GM23338 (cell line): Measurements from ENCODE around the gene HCN2. TPM values are rescaled to one million over a fixed set of nuclear protein-coding genes. Genes with fewer than 3 reads are reported as not detected.
A peak's percentile ranks its signal among the peaks of the same experiment; 100 is the strongest.

Experiments used
- ATAC-seq: fragments of 200-7000 bp; cut with Tn5 transposase; 3 replicates; pipeline ENCODE4 v1.9.1; 2020
- DNase-seq: peaks from one replicate; pipeline ENCODE4 v3.0.0-alpha.2; 2015; ENCODE audit warnings: low spot score
- H2AFZ ChIP-seq: fragments of 200-600 bp; sonication (generic); 2 replicates; pipeline ENCODE4 v1.8.0; 2016; ENCODE audit warnings: antibody characterized with exemption, mild to moderate bottlenecking, moderate library complexity
- H3F3A ChIP-seq: fragments of 200-600 bp; sonication (generic); replicated peaks from 2 replicates; pipeline ENCODE4 v1.8.0; 2017; ENCODE audit warnings: antibody characterized with exemption, mixed run types, low read depth
- H3K27ac ChIP-seq: fragments of 200-600 bp; sonication (generic); 2 replicates; pipeline ENCODE4 v1.6.1; 2016; ENCODE audit warnings: low read depth
- H3K27me3 ChIP-seq: fragments of 200-600 bp; sonication (generic); 2 replicates; pipeline ENCODE4 v1.8.0; 2016; ENCODE audit warnings: mild to moderate bottlenecking, mixed run types, moderate library complexity; ENCODE audit not compliant: insufficient read depth
- H3K36me3 ChIP-seq: fragments of 200-600 bp; sonication (generic); 2 replicates; pipeline ENCODE4 v1.8.0; 2016; ENCODE audit warnings: mild to moderate bottlenecking; ENCODE audit not compliant: insufficient read depth
- H3K4me1 ChIP-seq: fragments of 200-600 bp; sonication (generic); 2 replicates; pipeline ENCODE4 v1.8.0; 2016; ENCODE audit warnings: mild to moderate bottlenecking, moderate library complexity; ENCODE audit not compliant: insufficient read depth
- H3K4me2 ChIP-seq: fragments of 200-600 bp; sonication (generic); 2 replicates; pipeline ENCODE4 v1.7.1; 2017; ENCODE audit warnings: mixed run types
- H3K4me3 ChIP-seq: fragments of 200-600 bp; sonication (generic); 2 replicates; pipeline ENCODE4 v1.6.1; 2016; ENCODE audit warnings: mixed run types
- H3K79me2 ChIP-seq: fragments of 200-600 bp; sonication (generic); replicated peaks from 2 replicates; pipeline ENCODE4 v1.8.0; 2017; ENCODE audit warnings: mild to moderate bottlenecking; ENCODE audit not compliant: insufficient read depth
- H3K9me2 ChIP-seq: fragments of 200-600 bp; sonication (generic); 2 replicates; pipeline ENCODE4 v1.8.0; 2017; ENCODE audit not compliant: insufficient read depth
- H4K20me1 ChIP-seq: fragments of 200-600 bp; sonication (generic); replicated peaks from 2 replicates; pipeline ENCODE4 v1.8.0; 2017; ENCODE audit warnings: mild to moderate bottlenecking; ENCODE audit not compliant: insufficient read depth
- H3K27ac Mint-ChIP-seq: 2 replicates; pipeline ENCODE4 v1.8.0; 2020; ENCODE audit warnings: inconsistent platforms, mild to moderate bottlenecking, moderate library complexity, mixed read lengths
- H3K27me3 Mint-ChIP-seq: 3 replicates; pipeline ENCODE4 v1.8.0; 2022; ENCODE audit warnings: low read depth, mild to moderate bottlenecking, moderate library complexity, mixed read lengths, inconsistent platforms; ENCODE audit not compliant: insufficient read depth, poor library complexity
- H3K36me3 Mint-ChIP-seq: 3 replicates; pipeline ENCODE4 v1.8.0; 2021; ENCODE audit warnings: low read depth, mild to moderate bottlenecking, inconsistent platforms, moderate library complexity, mixed read lengths
- H3K4me1 Mint-ChIP-seq: 3 replicates; pipeline ENCODE4 v1.8.0; 2020; ENCODE audit warnings: mild to moderate bottlenecking, inconsistent platforms, mixed read lengths
- H3K4me3 Mint-ChIP-seq: 3 replicates; pipeline ENCODE4 v1.8.0; 2021; ENCODE audit warnings: moderate library complexity, mild to moderate bottlenecking, inconsistent platforms, mixed read lengths
- H3K9me3 Mint-ChIP-seq: 3 replicates; pipeline ENCODE4 v1.8.0; 2020; ENCODE audit warnings: moderate library complexity, mild to moderate bottlenecking, inconsistent platforms, mixed read lengths
- CREB1 ChIP-seq: fragments of 250-450 bp; sonication (Bioruptor Pico); IDR thresholded peaks from 2 replicates; pipeline ENCODE4 v1.5.0; 2020; ENCODE audit warnings: low read depth, mild to moderate bottlenecking, moderate library complexity
- ETS1 ChIP-seq: IDR thresholded peaks from 2 replicates; pipeline ENCODE4 v1.6.1; 2016; ENCODE audit warnings: antibody characterized with exemption
- JUNB ChIP-seq: IDR thresholded peaks from one replicate; pipeline ENCODE4 v1.6.1; 2016; ENCODE audit warnings: antibody characterized with exemption; ENCODE audit not compliant: unreplicated experiment
- NANOG ChIP-seq: IDR thresholded peaks from 2 replicates; pipeline ENCODE4 v1.6.1; 2016; ENCODE audit warnings: antibody characterized with exemption, borderline replicate concordance
- POLR2AphosphoS5 ChIP-seq: IDR thresholded peaks from 2 replicates; pipeline ENCODE4 v1.6.1; 2016; ENCODE audit warnings: antibody characterized with exemption, low read depth
- STAT1 ChIP-seq: IDR thresholded peaks from one replicate; pipeline ENCODE4 v1.6.1; 2016; ENCODE audit warnings: antibody characterized with exemption; ENCODE audit not compliant: unreplicated experiment
- ZNF331 ChIP-seq: fragments of 250-450 bp; sonication (Bioruptor Pico); IDR thresholded peaks from 2 replicates; pipeline ENCODE4 v1.5.0; 2020; ENCODE audit warnings: low read depth, mild to moderate bottlenecking, moderate library complexity
- polyA plus RNA-seq: library from polyadenylated mRNA; unstranded; fragments of >200 nt; fragmentation: Nextera tagmentation; extraction: Ambion mirVana; gene quantifications from 2 replicates; pipeline ENCODE4 v1.2.1, GENCODE V29; 2016
- total RNA-seq: library from RNA; depleted of rRNA; stranded (reverse); fragments of >200 nt; shearing (Covaris generic); gene quantifications from 2 replicates; pipeline ENCODE4 v1.2.3, GENCODE V29; 2014
- TF ChIP-seq, protein P1 (sequence below): fragments of 250-450 bp; sonication (Bioruptor Pico); IDR thresholded peaks from 2 replicates; pipeline ENCODE4 v1.5.0; 2020; ENCODE audit warnings: mild to moderate bottlenecking, moderate library complexity
- TF ChIP-seq, protein P2 (sequence below): IDR thresholded peaks from one replicate; pipeline ENCODE4 v1.6.1; 2018; ENCODE audit warnings: antibody characterized with exemption; ENCODE audit not compliant: unreplicated experiment
- TF ChIP-seq, protein P3 (sequence below), 2 experiments: fragments of 200-600 bp in 1 of 2; sonication (generic) in 1 of 2; conservative IDR thresholded peaks; 2 replicates each; pipeline versions ENCODE4 v1.5.1 to v1.6.1; 2016 to 2017; ENCODE audit warnings: antibody characterized with exemption in 2 of 2, low read depth in 2 of 2, mild to moderate bottlenecking in 2 of 2, moderate library complexity in 1 of 2

HCN2 gene
- total and polyA plus RNA-seq, 2 experiments from 2014 or later, result 0.06 to 2.9 TPM

DNA sequence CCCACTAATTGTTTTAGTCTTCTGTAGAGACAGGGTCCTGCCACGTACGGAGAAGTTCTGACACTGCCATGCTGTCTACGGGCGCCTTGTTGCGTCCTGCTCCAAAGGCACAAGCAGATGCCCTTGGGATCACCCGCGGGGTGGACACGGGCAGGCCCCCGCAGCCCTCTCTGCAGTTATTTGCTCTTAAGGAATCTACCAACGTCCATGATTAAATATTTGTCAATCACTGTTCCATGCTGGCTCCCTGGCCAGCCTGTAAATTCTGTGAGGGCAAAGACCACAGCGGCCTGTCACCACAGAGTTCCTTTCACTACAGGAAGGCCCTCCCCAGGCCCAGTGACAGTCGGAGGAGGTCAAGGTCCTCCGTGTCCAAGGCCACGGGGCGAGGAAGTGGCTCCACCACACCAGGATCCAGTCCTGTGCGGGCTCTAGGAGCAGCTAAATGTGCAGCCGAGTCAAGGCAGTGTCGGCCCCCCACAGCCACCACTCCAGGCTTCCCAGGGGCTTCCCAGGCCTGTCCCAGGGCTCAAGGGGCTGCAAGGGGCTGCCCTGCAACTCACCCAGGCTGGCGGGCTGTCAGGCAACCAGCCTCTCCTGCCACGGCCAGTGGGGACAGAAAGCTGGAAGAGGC is 71.2 kb downstream of the HCN2 start:
- Histone ChIP-seq H2AFZ (no peak overlapping the region), H3K27me3 (no peaks in the 10 kb centered on the region), H3K4me1 (peaks cover 6% of the 10 kb centered on the region), H3K4me2 (peak overlapping the region; percentile 90; the same call in 1 of the 2 replicates), H3K79me2 (peaks cover 70% of the 10 kb centered on the region), H3F3A (peaks cover 8% of the 10 kb centered on the region; the same call in 1 of the 2 replicates), H4K20me1 (peaks cover 37% of the 10 kb centered on the region), H3K27ac (no peak overlapping the region), H3K4me3 (peak overlapping the region; percentile 82; the same call in 1 of the 2 replicates), H3K9me2 (no peaks in the 10 kb centered on the region), H3K36me3 (no peaks in the 10 kb centered on the region)
- DNase-seq (no peak), ATAC-seq (no peak)
- H3K4me3 Mint-ChIP-seq, result peak overlapping the region; percentile 82
- TF ChIP-seq POLR2AphosphoS5, result no peak
- TF ChIP-seq ZNF331, result no peak
- TF ChIP-seq CREB1, result no peak
- no peak for TF ChIP-seq STAT1
- no peak for TF ChIP-seq ETS1
- TF ChIP-seq, protein P1, sequence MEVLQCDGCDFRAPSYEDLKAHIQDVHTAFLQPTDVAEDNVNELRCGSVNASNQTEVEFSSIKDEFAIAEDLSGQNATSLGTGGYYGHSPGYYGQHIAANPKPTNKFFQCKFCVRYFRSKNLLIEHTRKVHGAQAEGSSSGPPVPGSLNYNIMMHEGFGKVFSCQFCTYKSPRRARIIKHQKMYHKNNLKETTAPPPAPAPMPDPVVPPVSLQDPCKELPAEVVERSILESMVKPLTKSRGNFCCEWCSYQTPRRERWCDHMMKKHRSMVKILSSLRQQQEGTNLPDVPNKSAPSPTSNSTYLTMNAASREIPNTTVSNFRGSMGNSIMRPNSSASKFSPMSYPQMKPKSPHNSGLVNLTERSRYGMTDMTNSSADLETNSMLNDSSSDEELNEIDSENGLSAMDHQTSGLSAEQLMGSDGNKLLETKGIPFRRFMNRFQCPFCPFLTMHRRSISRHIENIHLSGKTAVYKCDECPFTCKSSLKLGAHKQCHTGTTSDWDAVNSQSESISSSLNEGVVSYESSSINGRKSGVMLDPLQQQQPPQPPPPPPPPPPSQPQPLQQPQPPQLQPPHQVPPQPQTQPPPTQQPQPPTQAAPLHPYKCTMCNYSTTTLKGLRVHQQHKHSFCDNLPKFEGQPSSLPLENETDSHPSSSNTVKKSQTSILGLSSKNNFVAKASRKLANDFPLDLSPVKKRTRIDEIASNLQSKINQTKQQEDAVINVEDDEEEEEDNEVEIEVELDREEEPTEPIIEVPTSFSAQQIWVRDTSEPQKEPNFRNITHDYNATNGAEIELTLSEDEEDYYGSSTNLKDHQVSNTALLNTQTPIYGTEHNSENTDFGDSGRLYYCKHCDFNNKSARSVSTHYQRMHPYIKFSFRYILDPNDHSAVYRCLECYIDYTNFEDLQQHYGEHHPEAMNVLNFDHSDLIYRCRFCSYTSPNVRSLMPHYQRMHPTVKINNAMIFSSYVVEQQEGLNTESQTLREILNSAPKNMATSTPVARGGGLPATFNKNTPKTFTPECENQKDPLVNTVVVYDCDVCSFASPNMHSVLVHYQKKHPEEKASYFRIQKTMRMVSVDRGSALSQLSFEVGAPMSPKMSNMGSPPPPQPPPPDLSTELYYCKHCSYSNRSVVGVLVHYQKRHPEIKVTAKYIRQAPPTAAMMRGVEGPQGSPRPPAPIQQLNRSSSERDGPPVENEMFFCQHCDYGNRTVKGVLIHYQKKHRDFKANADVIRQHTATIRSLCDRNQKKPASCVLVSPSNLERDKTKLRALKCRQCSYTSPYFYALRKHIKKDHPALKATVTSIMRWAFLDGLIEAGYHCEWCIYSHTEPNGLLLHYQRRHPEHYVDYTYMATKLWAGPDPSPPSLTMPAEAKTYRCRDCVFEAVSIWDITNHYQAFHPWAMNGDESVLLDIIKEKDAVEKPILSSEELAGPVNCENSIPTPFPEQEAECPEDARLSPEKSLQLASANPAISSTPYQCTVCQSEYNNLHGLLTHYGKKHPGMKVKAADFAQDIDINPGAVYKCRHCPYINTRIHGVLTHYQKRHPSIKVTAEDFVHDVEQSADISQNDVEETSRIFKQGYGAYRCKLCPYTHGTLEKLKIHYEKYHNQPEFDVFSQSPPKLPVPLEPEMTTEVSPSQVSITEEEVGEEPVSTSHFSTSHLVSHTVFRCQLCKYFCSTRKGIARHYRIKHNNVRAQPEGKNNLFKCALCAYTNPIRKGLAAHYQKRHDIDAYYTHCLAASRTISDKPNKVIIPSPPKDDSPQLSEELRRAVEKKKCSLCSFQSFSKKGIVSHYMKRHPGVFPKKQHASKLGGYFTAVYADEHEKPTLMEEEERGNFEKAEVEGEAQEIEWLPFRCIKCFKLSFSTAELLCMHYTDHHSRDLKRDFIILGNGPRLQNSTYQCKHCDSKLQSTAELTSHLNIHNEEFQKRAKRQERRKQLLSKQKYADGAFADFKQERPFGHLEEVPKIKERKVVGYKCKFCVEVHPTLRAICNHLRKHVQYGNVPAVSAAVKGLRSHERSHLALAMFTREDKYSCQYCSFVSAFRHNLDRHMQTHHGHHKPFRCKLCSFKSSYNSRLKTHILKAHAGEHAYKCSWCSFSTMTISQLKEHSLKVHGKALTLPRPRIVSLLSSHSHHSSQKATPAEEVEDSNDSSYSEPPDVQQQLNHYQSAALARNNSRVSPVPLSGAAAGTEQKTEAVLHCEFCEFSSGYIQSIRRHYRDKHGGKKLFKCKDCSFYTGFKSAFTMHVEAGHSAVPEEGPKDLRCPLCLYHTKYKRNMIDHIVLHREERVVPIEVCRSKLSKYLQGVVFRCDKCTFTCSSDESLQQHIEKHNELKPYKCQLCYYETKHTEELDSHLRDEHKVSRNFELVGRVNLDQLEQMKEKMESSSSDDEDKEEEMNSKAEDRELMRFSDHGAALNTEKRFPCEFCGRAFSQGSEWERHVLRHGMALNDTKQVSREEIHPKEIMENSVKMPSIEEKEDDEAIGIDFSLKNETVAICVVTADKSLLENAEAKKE (CRISPR knock-in tag), result no peak
- TF ChIP-seq JUNB, result no peak
- TF ChIP-seq, protein P2, sequence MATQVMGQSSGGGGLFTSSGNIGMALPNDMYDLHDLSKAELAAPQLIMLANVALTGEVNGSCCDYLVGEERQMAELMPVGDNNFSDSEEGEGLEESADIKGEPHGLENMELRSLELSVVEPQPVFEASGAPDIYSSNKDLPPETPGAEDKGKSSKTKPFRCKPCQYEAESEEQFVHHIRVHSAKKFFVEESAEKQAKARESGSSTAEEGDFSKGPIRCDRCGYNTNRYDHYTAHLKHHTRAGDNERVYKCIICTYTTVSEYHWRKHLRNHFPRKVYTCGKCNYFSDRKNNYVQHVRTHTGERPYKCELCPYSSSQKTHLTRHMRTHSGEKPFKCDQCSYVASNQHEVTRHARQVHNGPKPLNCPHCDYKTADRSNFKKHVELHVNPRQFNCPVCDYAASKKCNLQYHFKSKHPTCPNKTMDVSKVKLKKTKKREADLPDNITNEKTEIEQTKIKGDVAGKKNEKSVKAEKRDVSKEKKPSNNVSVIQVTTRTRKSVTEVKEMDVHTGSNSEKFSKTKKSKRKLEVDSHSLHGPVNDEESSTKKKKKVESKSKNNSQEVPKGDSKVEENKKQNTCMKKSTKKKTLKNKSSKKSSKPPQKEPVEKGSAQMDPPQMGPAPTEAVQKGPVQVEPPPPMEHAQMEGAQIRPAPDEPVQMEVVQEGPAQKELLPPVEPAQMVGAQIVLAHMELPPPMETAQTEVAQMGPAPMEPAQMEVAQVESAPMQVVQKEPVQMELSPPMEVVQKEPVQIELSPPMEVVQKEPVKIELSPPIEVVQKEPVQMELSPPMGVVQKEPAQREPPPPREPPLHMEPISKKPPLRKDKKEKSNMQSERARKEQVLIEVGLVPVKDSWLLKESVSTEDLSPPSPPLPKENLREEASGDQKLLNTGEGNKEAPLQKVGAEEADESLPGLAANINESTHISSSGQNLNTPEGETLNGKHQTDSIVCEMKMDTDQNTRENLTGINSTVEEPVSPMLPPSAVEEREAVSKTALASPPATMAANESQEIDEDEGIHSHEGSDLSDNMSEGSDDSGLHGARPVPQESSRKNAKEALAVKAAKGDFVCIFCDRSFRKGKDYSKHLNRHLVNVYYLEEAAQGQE, result no peak
- TF ChIP-seq, protein P3, sequence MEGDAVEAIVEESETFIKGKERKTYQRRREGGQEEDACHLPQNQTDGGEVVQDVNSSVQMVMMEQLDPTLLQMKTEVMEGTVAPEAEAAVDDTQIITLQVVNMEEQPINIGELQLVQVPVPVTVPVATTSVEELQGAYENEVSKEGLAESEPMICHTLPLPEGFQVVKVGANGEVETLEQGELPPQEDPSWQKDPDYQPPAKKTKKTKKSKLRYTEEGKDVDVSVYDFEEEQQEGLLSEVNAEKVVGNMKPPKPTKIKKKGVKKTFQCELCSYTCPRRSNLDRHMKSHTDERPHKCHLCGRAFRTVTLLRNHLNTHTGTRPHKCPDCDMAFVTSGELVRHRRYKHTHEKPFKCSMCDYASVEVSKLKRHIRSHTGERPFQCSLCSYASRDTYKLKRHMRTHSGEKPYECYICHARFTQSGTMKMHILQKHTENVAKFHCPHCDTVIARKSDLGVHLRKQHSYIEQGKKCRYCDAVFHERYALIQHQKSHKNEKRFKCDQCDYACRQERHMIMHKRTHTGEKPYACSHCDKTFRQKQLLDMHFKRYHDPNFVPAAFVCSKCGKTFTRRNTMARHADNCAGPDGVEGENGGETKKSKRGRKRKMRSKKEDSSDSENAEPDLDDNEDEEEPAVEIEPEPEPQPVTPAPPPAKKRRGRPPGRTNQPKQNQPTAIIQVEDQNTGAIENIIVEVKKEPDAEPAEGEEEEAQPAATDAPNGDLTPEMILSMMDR (conservative IDR thresholded peaks at IDR 0.05; ENCODE audit: low read depth in 2 of 2), result no peak
- TF ChIP-seq NANOG, result no peak
- H3K27me3 Mint-ChIP-seq, result peaks cover 14% of the 10 kb centered on the region
- H3K27ac Mint-ChIP-seq, result peak overlapping the region; percentile 62
- H3K36me3 Mint-ChIP-seq, result no peaks in the 10 kb centered on the region; the same call in 1 of the 3 replicates
- H3K9me3 Mint-ChIP-seq, result peaks cover 7% of the 10 kb centered on the region; the same call in 2 of the 3 replicates
- peaks cover 13% of the 10 kb centered on the region for H3K4me1 Mint-ChIP-seq
